ENCODE measurements around the gene ADCY10.

Gene ADCY10

GRCh38 chr1:167880580-167881021 is 33.3 kb downstream of the ADCY10 start:
- H3K4me1 ChIP-seq (ENCODE audit: insufficient read depth, low read length, severe bottlenecking) = no peaks in the 10 kb centered on the region
- H4K20me1 ChIP-seq (ENCODE audit: insufficient read depth, low read length) = no peaks in the 10 kb centered on the region
- H3K4me3 ChIP-seq (ENCODE audit: low read depth, low read length, poor library complexity, severe bottlenecking) = no peak overlapping the region
- H3K27me3 ChIP-seq (ENCODE audit: insufficient read depth, low read length) = no peaks in the 10 kb centered on the region
- H3K79me2 ChIP-seq (ENCODE audit: insufficient read depth, low read length) = no peaks in the 10 kb centered on the region
- no peaks in the 10 kb centered on the region for H3K36me3 ChIP-seq (ENCODE audit: insufficient read depth, low read length)
- H3K9me3 ChIP-seq (ENCODE audit: low read length) = no peaks in the 10 kb centered on the region
- no peak overlapping the region for H3K27ac ChIP-seq (ENCODE audit: low read depth, low read length, poor library complexity, severe bottlenecking)
- H3K4me2 ChIP-seq (ENCODE audit: low read length) = no peak overlapping the region
- H3F3A ChIP-seq (ENCODE audit: insufficient read depth, low read length) = no peaks in the 10 kb centered on the region
- TF ChIP-seq EZH2 (IDR thresholded peaks at IDR 0.05; ENCODE audit: borderline replicate concordance, low read length) (no peak), CTCF (IDR thresholded peaks at IDR 0.05; ENCODE audit: low read length) (no peak)
- no peak overlapping the region for H3K9ac ChIP-seq (ENCODE audit: low read length)
- H3K9me2 ChIP-seq (ENCODE audit: low read depth, low read length) = no peaks in the 10 kb centered on the region
- no peak overlapping the region for H2AFZ ChIP-seq (ENCODE audit: low read length)

GRCh38 chr1:167879508-167879907 is 34.4 kb downstream of the ADCY10 start:
- H4K20me1 ChIP-seq (ENCODE audit: insufficient read depth, low read length) = no peaks in the 10 kb centered on the region
- no peak overlapping the region for H3K27ac ChIP-seq (ENCODE audit: low read depth, low read length, poor library complexity, severe bottlenecking)
- no peaks in the 10 kb centered on the region for H3K9me2 ChIP-seq (ENCODE audit: low read depth, low read length)
- H3K9ac ChIP-seq (ENCODE audit: low read length) = no peak overlapping the region
- no peaks in the 10 kb centered on the region for H3F3A ChIP-seq (ENCODE audit: insufficient read depth, low read length)
- no peaks in the 10 kb centered on the region for H3K79me2 ChIP-seq (ENCODE audit: insufficient read depth, low read length)
- no peaks in the 10 kb centered on the region for H3K4me1 ChIP-seq (ENCODE audit: insufficient read depth, low read length, severe bottlenecking)
- no peaks in the 10 kb centered on the region for H3K27me3 ChIP-seq (ENCODE audit: insufficient read depth, low read length)
- no peak for TF ChIP-seq CTCF (IDR thresholded peaks at IDR 0.05; ENCODE audit: low read length)
- no peak for TF ChIP-seq EZH2 (IDR thresholded peaks at IDR 0.05; ENCODE audit: borderline replicate concordance, low read length)
- H3K4me2 ChIP-seq (ENCODE audit: low read length) = no peak overlapping the region
- H2AFZ ChIP-seq (ENCODE audit: low read length) = no peak overlapping the region
- no peaks in the 10 kb centered on the region for H3K9me3 ChIP-seq (ENCODE audit: low read length)
- H3K36me3 ChIP-seq (ENCODE audit: insufficient read depth, low read length) = no peaks in the 10 kb centered on the region
- H3K4me3 ChIP-seq (ENCODE audit: low read depth, low read length, poor library complexity, severe bottlenecking) = no peak overlapping the region

- H3K4me3 ChIP-seq (ENCODE audit: low read depth, low read length, poor library complexity, severe bottlenecking) = no peak overlapping the region
- H3K36me3 ChIP-seq (ENCODE audit: insufficient read depth, low read length) = no peaks in the 10 kb centered on the region
- no peaks in the 10 kb centered on the region for H4K20me1 ChIP-seq (ENCODE audit: insufficient read depth, low read length)
- no peak overlapping the region for H3K27ac ChIP-seq (ENCODE audit: low read depth, low read length, poor library complexity, severe bottlenecking)
- H2AFZ ChIP-seq (ENCODE audit: low read length) = no peak overlapping the region
- H3K27me3 ChIP-seq (ENCODE audit: insufficient read depth, low read length) = no peaks in the 10 kb centered on the region
- no peak overlapping the region for H3K4me2 ChIP-seq (ENCODE audit: low read length)
- no peak overlapping the region for H3K9ac ChIP-seq (ENCODE audit: low read length)
- H3K9me2 ChIP-seq (ENCODE audit: low read depth, low read length) = no peaks in the 10 kb centered on the region
- TF ChIP-seq CTCF (IDR thresholded peaks at IDR 0.05; ENCODE audit: low read length) = no peak
- TF ChIP-seq EZH2 (IDR thresholded peaks at IDR 0.05; ENCODE audit: borderline replicate concordance, low read length) = no peak
- no peaks in the 10 kb centered on the region for H3F3A ChIP-seq (ENCODE audit: insufficient read depth, low read length)
- H3K79me2 ChIP-seq (ENCODE audit: insufficient read depth, low read length) = no peaks in the 10 kb centered on the region
- no peaks in the 10 kb centered on the region for H3K4me1 ChIP-seq (ENCODE audit: insufficient read depth, low read length, severe bottlenecking)
- H3K9me3 ChIP-seq (ENCODE audit: low read length) = no peaks in the 10 kb centered on the region
Measured at GRCh38 chr1:167878372-167879160, 35.4 kb downstream of the ADCY10 start.

Data from OCI-LY1 (cell line).